CD4-positive, alpha-beta T cell treated with Interleukin-10 for 1 hour (primary cell): Measurements from ENCODE around the gene VAPA.

Experiments used
- DNase-seq: peaks from one replicate; pipeline ENCODE4 v3.0.0-alpha.2; 2020

The VAPA gene

DNA sequence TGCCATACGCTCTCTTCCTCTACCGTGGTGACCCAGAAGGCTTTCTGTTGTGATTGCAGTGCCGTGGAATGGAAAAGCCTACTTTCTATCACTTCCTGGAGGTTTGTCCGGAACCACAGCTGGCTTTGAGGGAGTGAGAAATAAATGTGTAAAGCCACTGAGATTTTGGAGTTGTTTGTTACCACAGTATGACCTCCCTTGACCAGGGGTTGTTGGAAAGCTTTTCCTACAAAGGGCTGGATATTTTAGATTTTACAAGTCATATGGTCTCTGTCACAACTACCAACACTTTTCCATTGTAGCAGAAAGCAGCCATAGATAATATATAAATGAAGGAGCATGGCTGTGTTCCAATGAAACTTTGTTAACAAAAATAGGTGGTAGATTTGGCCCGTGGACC, 70.3 kb downstream of the VAPA start:
- DNase-seq, result no peak

DNA sequence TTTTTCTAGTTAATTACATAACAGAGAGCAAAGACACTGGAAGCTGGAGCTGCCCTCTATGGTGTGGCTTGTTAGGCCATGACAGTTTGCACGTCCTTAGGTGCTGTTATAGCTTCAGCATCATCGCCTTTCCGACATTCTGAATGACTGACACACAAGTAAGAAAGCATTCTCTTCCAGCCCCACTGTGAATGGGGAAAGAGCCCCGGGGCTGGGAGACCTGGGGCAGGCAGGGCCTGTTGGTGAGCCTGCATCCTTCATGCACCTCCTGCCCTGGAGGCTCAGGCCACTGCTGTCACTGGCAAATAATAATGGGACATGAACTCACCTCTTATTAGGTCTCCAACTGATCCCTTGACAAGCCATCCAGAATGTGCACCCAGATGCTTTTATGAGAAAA, 71.8 kb downstream of the VAPA start:
- no peak for DNase-seq

- DNase-seq, result no peak
These were observed 72.5 kb downstream of the VAPA start for GRCh38 chr18:9986156-9986930.

DNA sequence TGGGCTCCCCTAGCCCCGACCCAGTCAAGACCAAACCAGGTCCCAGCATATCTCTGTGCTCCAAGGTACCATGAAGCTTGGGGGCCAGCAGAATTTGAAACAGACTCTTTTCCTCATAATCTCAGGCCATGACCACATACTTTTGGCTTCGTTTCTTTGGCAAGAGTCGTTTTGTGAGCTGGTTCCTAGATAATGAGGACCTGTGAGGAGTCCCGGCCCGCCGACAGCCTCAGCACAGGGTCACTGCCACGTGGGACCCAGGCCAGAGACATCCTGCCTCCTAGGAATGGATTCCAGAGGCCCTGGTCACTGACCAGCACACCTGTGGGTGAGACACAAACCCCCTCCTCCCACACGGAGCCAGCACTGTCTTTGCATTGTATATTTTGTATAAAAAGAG, 73.5 kb downstream of the VAPA start:
- DNase-seq, result no peak

GRCh38 chr18:9987931-9988330, 74.1 kb downstream of the VAPA start:
- no peak for DNase-seq

- DNase-seq, result no peak
These were observed 74.8 kb downstream of the VAPA start for GRCh38 chr18:9988665-9989064.

DNA sequence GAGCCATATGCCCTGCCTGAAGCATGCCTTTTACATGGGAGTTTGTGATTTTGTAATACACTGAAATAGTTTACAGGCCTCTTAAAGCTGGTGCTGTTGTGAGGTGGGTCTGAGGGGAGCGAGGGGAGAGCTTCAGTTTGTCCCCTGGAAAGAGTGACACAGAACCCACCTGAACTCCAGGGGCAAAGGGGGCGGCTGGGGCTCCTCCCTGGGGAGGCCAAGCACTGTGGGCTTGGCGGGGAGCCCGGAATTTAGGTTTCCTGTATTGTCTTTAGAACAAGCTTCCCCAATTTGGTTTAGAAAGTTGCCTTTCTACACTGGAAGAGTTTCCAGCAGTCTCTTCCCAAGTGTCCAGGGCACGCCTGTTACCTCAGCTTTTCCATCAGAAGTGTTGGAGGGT, 75.7 kb downstream of the VAPA start:
- no peak for DNase-seq

GRCh38 chr18:9991011-9992000, 77.5 kb downstream of the VAPA start:
- DNase-seq, result no peak

- DNase-seq, result no peak
These were observed 78.6 kb downstream of the VAPA start for GRCh38 chr18:9992300-9992972.

DNA sequence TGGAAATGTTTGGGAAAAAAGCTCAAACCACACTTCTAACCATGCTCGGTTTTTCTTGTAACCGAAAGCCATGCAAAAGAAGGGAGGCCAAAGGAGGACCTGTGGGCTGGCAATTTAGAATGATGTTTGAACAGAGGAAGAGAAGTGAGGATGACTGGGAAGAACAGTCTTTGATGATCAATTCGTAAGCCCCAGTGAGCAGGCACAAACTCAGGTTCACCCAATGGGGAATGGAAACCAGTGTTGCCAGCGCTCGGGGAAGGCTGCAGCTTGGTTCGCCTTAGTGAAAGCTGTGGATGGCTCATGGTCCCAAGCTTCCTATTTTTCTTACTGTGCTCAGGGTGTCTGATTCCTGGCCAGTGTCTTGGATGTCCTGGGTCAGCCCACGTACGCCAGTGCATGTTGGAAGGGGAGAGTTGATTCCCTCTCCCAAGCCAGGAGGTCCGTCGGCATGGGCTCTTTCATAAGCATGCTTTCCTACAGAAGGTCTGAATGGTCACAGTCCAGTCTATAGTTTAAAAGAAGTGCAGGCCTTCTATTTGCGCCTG, 79.2 kb downstream of the VAPA start:
- no peak for DNase-seq

DNA sequence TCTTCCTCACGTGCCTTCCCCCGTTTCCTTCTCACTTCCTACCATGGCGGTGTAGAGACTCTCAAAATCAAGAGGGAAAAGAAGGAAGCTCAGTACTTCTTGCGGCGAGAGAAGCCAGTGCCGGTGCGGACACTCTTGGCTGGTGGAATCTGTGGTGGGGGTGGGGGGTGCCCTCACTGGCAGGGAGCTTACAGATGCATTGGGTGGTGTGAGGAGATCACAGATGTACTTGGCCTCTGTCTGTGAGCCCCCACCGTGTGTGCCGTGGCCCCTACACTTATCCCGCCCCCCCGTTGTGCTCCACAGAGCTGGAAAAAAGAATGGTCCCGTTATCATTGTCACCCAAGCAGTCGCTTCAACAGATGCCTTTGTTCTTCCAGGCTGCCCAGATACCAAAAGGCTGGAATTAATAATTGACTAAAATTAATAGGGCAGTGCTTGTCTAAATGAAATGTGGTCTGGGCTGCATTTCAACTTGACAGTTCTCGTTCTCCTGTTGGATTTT, 79.8 kb downstream of the VAPA start:
- DNase-seq, result no peak

DNA sequence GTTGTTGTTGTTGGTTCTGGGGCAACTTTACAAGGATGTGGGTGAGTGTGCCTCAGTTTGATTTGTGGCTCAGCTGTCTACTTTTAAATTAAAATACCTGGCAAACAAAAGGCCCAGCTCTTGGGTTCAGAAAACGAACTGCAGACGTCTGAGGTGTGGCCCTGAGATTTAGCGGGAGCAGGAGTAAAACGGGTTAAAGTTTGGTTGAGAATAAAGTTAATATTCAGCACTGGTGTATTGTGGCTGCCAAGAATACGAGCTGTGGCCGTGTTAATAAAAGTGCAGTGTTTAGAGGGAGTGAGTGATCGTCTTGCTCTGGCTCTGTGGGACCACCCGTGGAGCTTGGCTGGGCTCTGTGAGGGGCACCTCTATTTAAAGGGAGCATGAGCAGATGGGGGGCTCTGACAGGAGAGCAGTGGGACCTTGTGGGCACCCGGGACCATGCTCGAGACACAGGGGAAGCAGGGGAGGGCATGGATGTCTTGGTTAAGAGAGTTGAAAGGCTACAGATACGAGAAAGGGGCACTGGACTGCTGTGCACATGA, 80.3 kb downstream of the VAPA start:
- no peak for DNase-seq

DNA sequence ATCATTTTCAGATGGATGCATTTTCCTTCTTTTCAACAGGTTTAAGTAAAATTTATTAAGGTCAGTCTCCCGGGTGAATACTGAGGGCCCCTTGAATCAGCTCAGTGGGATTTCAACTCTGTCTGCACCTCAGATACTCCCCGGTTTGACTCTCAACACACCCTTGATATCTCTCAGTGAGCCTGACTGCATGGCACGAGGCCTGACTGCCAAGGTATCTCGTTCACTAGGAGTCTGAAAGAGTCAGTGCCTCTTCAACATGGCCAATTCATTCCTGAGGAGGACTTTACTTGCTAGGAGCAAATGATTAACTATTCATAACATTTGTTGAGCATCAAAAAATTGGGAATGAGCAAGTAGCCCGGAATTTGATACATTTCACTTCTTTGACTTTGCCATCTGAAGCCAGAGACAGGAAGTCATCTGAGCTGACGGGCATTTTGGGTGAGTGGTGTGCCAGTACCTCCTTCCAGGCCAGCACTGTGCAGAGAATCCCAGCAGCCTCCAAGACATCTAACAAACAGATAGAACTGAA, 81.0 kb downstream of the VAPA start:
- no peak for DNase-seq

- no peak for DNase-seq
These were observed 81.8 kb downstream of the VAPA start for GRCh38 chr18:9995631-9996030.

- DNase-seq, result no peak
These were observed 82.3 kb downstream of the VAPA start for GRCh38 chr18:9996094-9996493.

DNA sequence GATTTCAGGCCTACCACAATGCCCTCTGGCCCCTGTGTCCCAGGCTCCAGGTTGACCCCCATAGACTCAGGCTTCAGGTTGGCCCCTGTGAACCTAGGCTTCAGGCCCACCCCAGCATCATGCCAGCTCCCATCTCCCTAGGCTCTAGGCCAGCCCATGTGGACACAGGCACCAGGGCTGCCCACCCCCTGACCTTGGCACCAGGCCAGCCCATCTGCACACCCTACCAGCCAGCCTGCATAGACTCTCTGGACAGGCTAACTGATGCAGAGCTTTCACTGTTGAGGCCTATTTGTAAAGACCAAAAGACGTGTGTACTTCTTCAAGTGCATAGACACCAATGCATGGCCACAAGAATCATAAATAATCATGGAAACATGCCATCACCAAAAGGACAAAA, 83.9 kb downstream of the VAPA start:
- DNase-seq, result no peak

DNA sequence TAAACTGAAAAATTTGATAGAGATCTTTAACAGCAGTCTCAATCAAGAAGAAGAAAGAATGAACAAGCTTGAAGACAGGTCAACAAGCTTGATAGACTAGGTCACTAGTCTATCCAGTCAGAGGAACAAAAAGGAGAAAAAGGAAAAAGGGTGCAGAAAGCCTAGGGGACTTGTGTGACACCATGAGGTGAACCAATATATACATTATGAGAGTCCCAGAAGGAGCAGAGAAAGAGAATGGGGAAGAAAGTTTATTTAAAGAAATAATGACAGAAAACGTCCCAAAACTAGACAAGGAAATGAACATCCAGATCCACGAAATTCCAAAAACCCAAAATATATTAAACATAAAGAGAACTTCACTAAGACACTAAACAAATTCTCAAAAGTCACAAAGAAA, 84.5 kb downstream of the VAPA start:
- DNase-seq, result no peak

- DNase-seq, result no peak
These were observed 88.5 kb downstream of the VAPA start for GRCh38 chr18:10002280-10002679.

DNA sequence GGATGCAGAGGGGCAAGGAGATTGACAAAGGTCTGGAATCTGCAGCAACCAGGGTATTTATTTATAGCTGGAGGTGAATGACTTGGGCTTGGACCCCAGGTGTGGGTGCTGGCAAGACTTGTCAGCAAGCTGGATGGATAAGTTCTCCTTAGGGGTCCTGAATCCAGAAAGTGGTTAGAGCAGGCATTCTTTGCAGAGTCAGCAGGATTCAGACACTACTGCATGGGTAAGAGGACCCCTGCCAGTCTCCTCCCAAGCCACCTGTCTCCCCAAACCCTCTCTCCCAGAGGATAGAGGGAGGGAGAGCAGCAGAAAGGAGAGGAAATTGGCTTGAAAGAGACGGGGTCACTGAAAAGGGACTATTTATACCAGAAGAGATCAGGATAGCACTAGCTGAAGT, 89.5 kb downstream of the VAPA start:
- DNase-seq, result no peak

DNA sequence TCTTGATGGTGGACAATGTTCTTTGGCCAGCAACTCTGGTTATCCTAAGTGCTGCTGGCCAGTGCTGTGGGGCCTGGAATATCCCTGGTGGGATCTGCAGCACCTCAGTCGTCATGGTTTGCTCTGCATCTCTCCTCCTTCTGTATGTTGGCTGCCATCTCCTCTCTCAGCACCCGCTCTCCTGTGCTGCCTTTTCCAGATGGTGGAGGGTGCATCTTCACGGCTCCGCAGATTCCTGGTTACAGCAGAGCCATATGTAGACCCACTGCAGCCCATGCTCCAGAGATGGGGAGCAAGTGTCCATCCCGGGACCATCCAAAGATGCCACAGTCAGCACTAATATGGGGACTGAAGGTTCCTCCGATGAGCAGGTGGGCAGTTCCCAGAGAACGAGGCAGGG, 90.0 kb downstream of the VAPA start:
- DNase-seq, result no peak

DNA sequence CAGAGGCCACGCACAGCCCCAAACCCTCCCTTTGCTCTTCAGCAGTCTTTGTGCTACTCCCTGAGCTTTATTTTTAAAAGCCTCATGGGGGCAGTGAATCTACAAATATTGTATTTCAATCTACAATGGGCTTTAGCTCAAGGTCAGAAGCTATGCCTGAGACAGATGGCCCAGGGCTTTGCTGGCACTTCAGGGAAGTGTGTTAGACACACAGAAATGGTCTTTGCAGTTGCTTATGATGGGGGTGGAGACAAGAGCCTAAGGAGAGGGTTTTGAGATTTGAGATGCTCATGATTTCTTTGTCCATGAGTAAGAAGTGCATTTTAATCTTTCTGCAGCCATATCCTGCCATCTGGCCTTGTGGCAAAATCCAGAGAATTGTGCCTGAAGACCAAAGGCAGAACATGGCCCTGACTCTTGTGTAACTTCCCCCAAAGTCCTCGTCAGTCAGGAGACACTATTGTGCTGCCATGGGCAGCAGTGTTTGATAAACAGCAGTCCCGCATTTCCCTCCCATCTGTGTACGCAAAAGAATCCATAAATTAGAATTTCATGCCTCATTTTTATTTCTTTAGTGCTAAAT, 92.6 kb downstream of the VAPA start:
- DNase-seq, result no peak
